ENCODE results near the gene PEX14. TPM values are rescaled to one million over a fixed set of nuclear protein-coding genes. Genes with fewer than 3 reads are reported as not detected.
A peak's percentile ranks its signal among the peaks of the same experiment; 100 is the strongest.

PEX14 gene
- total and polyA plus RNA-seq, 2 experiments from 2014 or later = 10.0 to 20.9 TPM

- H3K9me3 ChIP-seq (ENCODE audit: low read depth) = no peaks in the 10 kb centered on the region
- no peaks in the 10 kb centered on the region for H3K27me3 ChIP-seq
- H3K79me2 ChIP-seq = peaks cover 17% of the 10 kb centered on the region
- WGBS (ENCODE audit: low lambda C conversion rate, missing lambda C conversion rate) = 97% methylated on average over 1 of the region's 1 CpG
- no peak overlapping the region for H3K4me2 ChIP-seq
- H3K27ac ChIP-seq = no peak overlapping the region
- H3K4me3 ChIP-seq = no peak overlapping the region
- no peaks in the 10 kb centered on the region for H3K36me3 ChIP-seq (replicated peaks; ENCODE audit: insufficient read depth, low read depth)
- no peak for DNase-seq (ENCODE audit: low spot score)
- H2AFZ ChIP-seq = no peak overlapping the region
- no peaks in the 10 kb centered on the region for H3K4me1 ChIP-seq (ENCODE audit: insufficient read depth)
- H3K9me2 ChIP-seq (replicated peaks; ENCODE audit: insufficient read depth) = no peaks in the 10 kb centered on the region
- H4K20me1 ChIP-seq (ENCODE audit: insufficient read depth, poor library complexity, severe bottlenecking) = no peaks in the 10 kb centered on the region
- no peak for TF ChIP-seq EZH2phosphoT487 (IDR thresholded peaks at IDR 0.05; ENCODE audit: low read depth, severe bottlenecking, unreplicated experiment)
- TF ChIP-seq EZH2 (IDR thresholded peaks at IDR 0.05; ENCODE audit: borderline replicate concordance) = no peak
- TF ChIP-seq CTCF (IDR thresholded peaks at IDR 0.05; ENCODE audit: poor library complexity) = no peak
Measured at GRCh38 chr1:10569531-10569930, 94.8 kb downstream of the PEX14 start.

GRCh38 chr1:10575616-10576015 lies 100.9 kb downstream of the PEX14 start:
- H3K27ac ChIP-seq = no peak overlapping the region
- TF ChIP-seq CTCF (IDR thresholded peaks at IDR 0.05; ENCODE audit: poor library complexity) = no peak
- TF ChIP-seq EZH2 (IDR thresholded peaks at IDR 0.05; ENCODE audit: borderline replicate concordance) = no peak
- TF ChIP-seq EZH2phosphoT487 (IDR thresholded peaks at IDR 0.05; ENCODE audit: low read depth, severe bottlenecking, unreplicated experiment) = no peak
- no peak overlapping the region for H3K4me3 ChIP-seq
- no peak overlapping the region for H3K4me2 ChIP-seq
- no peaks in the 10 kb centered on the region for H3K36me3 ChIP-seq (replicated peaks; ENCODE audit: insufficient read depth, low read depth)
- no peak for DNase-seq (ENCODE audit: low spot score)
- H4K20me1 ChIP-seq (ENCODE audit: insufficient read depth, poor library complexity, severe bottlenecking) = no peaks in the 10 kb centered on the region
- no peaks in the 10 kb centered on the region for H3K9me2 ChIP-seq (replicated peaks; ENCODE audit: insufficient read depth)
- H2AFZ ChIP-seq = no peak overlapping the region
- no peaks in the 10 kb centered on the region for H3K79me2 ChIP-seq
- no peaks in the 10 kb centered on the region for H3K9me3 ChIP-seq (ENCODE audit: low read depth)
- 69% methylated on average over 1 of the region's 1 CpG for WGBS (ENCODE audit: low lambda C conversion rate, missing lambda C conversion rate)
- H3K4me1 ChIP-seq (ENCODE audit: insufficient read depth) = no peaks in the 10 kb centered on the region
- H3K27me3 ChIP-seq = no peaks in the 10 kb centered on the region

GRCh38 chr1:10578070-10578469 lies 103.3 kb downstream of the PEX14 start:
- Histone ChIP-seq H3K4me1 (ENCODE audit: insufficient read depth) (no peaks in the 10 kb centered on the region), H3K4me2 (peak overlapping the region; percentile 14), H4K20me1 (ENCODE audit: insufficient read depth, poor library complexity, severe bottlenecking) (no peaks in the 10 kb centered on the region), H2AFZ (no peak overlapping the region), H3K9me3 (ENCODE audit: low read depth) (no peaks in the 10 kb centered on the region), H3K9me2 (replicated peaks; ENCODE audit: insufficient read depth) (no peaks in the 10 kb centered on the region), H3K36me3 (replicated peaks; ENCODE audit: insufficient read depth, low read depth) (no peaks in the 10 kb centered on the region), H3K27ac (peak overlapping the region; percentile 7), H3K4me3 (no peak overlapping the region), H3K79me2 (no peaks in the 10 kb centered on the region), H3K27me3 (no peaks in the 10 kb centered on the region)
- no peak for DNase-seq (ENCODE audit: low spot score)
- TF ChIP-seq EZH2phosphoT487 (IDR thresholded peaks at IDR 0.05; ENCODE audit: low read depth, severe bottlenecking, unreplicated experiment) (no peak), CTCF (IDR thresholded peaks at IDR 0.05; ENCODE audit: poor library complexity) (no peak), EZH2 (IDR thresholded peaks at IDR 0.05; ENCODE audit: borderline replicate concordance) (no peak)
- WGBS (ENCODE audit: low lambda C conversion rate, missing lambda C conversion rate) = 63% methylated on average over 4 of the region's 4 CpGs

GRCh38 chr1:10583641-10584040 lies 108.9 kb downstream of the PEX14 start:
- 67% methylated on average over 3 of the region's 3 CpGs for WGBS (ENCODE audit: low lambda C conversion rate, missing lambda C conversion rate)
- no peaks in the 10 kb centered on the region for H3K9me2 ChIP-seq (replicated peaks; ENCODE audit: insufficient read depth)
- no peak overlapping the region for H3K4me3 ChIP-seq
- H4K20me1 ChIP-seq (ENCODE audit: insufficient read depth, poor library complexity, severe bottlenecking) = no peaks in the 10 kb centered on the region
- DNase-seq (ENCODE audit: low spot score) = no peak
- H3K27ac ChIP-seq = no peak overlapping the region
- H2AFZ ChIP-seq = no peak overlapping the region
- H3K36me3 ChIP-seq (replicated peaks; ENCODE audit: insufficient read depth, low read depth) = no peaks in the 10 kb centered on the region
- no peak for TF ChIP-seq CTCF (IDR thresholded peaks at IDR 0.05; ENCODE audit: poor library complexity)
- no peak for TF ChIP-seq EZH2phosphoT487 (IDR thresholded peaks at IDR 0.05; ENCODE audit: low read depth, severe bottlenecking, unreplicated experiment)
- TF ChIP-seq EZH2 (IDR thresholded peaks at IDR 0.05; ENCODE audit: borderline replicate concordance) = no peak
- no peaks in the 10 kb centered on the region for H3K27me3 ChIP-seq
- no peaks in the 10 kb centered on the region for H3K4me1 ChIP-seq (ENCODE audit: insufficient read depth)
- H3K9me3 ChIP-seq (ENCODE audit: low read depth) = no peaks in the 10 kb centered on the region
- no peak overlapping the region for H3K4me2 ChIP-seq
- peaks cover 4% of the 10 kb centered on the region for H3K79me2 ChIP-seq

All from hepatocyte (in vitro differentiated cells).